HG02678 (cell line): ENCODE results near the gene VHLL.

Experiments
- ATAC-seq: cut with Tn5 transposase; IDR thresholded peaks from one replicate; pipeline ENCODE4 v1.9.1; 2021; ENCODE audit warnings: mild to moderate bottlenecking, moderate library complexity; ENCODE audit not compliant: unreplicated experiment

Gene VHLL

GRCh38 chr1:156291226-156292061 lies 7.7 kb downstream of the VHLL start:
- ATAC-seq = no peak

GRCh38 chr1:156289857-156290256 lies 9.2 kb downstream of the VHLL start:
- ATAC-seq = no peak

GRCh38 chr1:156286061-156286460 lies 13.0 kb downstream of the VHLL start:
- no peak for ATAC-seq

GRCh38 chr1:156285437-156285836 lies 13.7 kb downstream of the VHLL start:
- no peak for ATAC-seq

GRCh38 chr1:156284757-156285156 lies 14.3 kb downstream of the VHLL start:
- ATAC-seq = no peak

- ATAC-seq = no peak
Observed at GRCh38 chr1:156284112-156284511, 15.0 kb downstream of the VHLL start, which contains the start of gene TMEM79. Gene TMEM79 (plus strand): TSS chr1:156284325. CDS start chr1:156285227, 902 bp downstream.

GRCh38 chr1:156283521-156283920 lies 15.6 kb downstream of the VHLL start:
- no peak for ATAC-seq

GRCh38 chr1:156282479-156283222 lies 16.5 kb downstream of the VHLL start, which contains the start of gene SMG5:
Gene SMG5 (minus strand): TSS chr1:156282825. CDS start chr1:156282680, 145 bp downstream.
- ATAC-seq = peak; percentile 74

GRCh38 chr1:156281693-156282478 lies 17.2 kb downstream of the VHLL start:
- ATAC-seq = no peak

GRCh38 chr1:156281281-156281680 lies 17.8 kb downstream of the VHLL start:
- no peak for ATAC-seq

GRCh38 chr1:156279837-156280236 lies 19.3 kb downstream of the VHLL start:
- ATAC-seq = no peak

- no peak for ATAC-seq
Observed at GRCh38 chr1:156276966-156277381, 22.1 kb downstream of the VHLL start.

- no peak for ATAC-seq
Observed at GRCh38 chr1:156276532-156276931, 22.6 kb downstream of the VHLL start.

GRCh38 chr1:156270314-156270713 lies 28.8 kb downstream of the VHLL start:
- ATAC-seq = no peak

GRCh38 chr1:156268336-156268735 lies 30.8 kb downstream of the VHLL start:
- ATAC-seq = no peak

GRCh38 chr1:156266051-156266450 lies 33.1 kb downstream of the VHLL start:
- no peak for ATAC-seq

- ATAC-seq = no peak
Observed at GRCh38 chr1:156263288-156263655, 35.8 kb downstream of the VHLL start.

GRCh38 chr1:156262461-156263287 lies 36.4 kb downstream of the VHLL start:
- ATAC-seq = no peak

- ATAC-seq = no peak
Observed at GRCh38 chr1:156260896-156261295, 38.2 kb downstream of the VHLL start.

- ATAC-seq = no peak
Observed at GRCh38 chr1:156259805-156260204, 39.3 kb downstream of the VHLL start.
